ENCODE results near the gene EEFSEC. TPM values are rescaled to one million over a fixed set of nuclear protein-coding genes. Genes with fewer than 3 reads are reported as not detected.

EEFSEC gene
- total and polyA plus RNA-seq, 8 donors = 5.9 to 9.8 (median 7.4) TPM

GRCh38 chr3:128177865-128178264 is 24.6 kb downstream of the EEFSEC start:
- ATAC-seq = no peak
- FAIRE-seq = peak; percentile 9
- Histone ChIP-seq H3K27ac (no peak overlapping the region), H3K4me3 (no peak overlapping the region), H3K36me3 (no peaks in the 10 kb centered on the region), H3K9me3 (no peaks in the 10 kb centered on the region), H3K4me1 (no peaks in the 10 kb centered on the region), H3K27me3 (no peaks in the 10 kb centered on the region)
- WGBS, 2 donors = 89 to 95% methylated on average over 2 of the region's 2 CpGs
- DNase-seq = no peak
- intact Hi-C loops (cut with DNase I) = no loop called here
- TF ChIP-seq CTCF (IDR thresholded peaks at IDR 0.05) = no peak

GRCh38 chr3:128178782-128179483 is 25.7 kb downstream of the EEFSEC start:
- Histone ChIP-seq H3K36me3 (no peaks in the 10 kb centered on the region), H3K9me3 (no peaks in the 10 kb centered on the region), H3K27me3 (no peaks in the 10 kb centered on the region), H3K4me3 (no peak overlapping the region), H3K4me1 (no peaks in the 10 kb centered on the region), H3K27ac (no peak overlapping the region)
- no peak for DNase-seq
- WGBS, 2 donors = 65 to 66% methylated on average over 4 of the region's 4 CpGs
- intact Hi-C loops (cut with DNase I) = no loop called here
- no peak for ATAC-seq
- no peak for FAIRE-seq
- no peak for TF ChIP-seq CTCF (IDR thresholded peaks at IDR 0.05)

GRCh38 chr3:128179484-128179819 is 26.2 kb downstream of the EEFSEC start:
- FAIRE-seq = no peak
- H3K27ac ChIP-seq = no peak overlapping the region
- DNase-seq = no peak
- 75 to 84% methylated on average over 7 of the region's 7 CpGs for WGBS, 2 donors
- H3K4me3 ChIP-seq = no peak overlapping the region
- no peaks in the 10 kb centered on the region for H3K9me3 ChIP-seq
- ATAC-seq = no peak
- intact Hi-C loops (cut with DNase I) = no loop called here
- H3K27me3 ChIP-seq = no peaks in the 10 kb centered on the region
- H3K4me1 ChIP-seq = no peaks in the 10 kb centered on the region
- no peaks in the 10 kb centered on the region for H3K36me3 ChIP-seq
- no peak for TF ChIP-seq CTCF (IDR thresholded peaks at IDR 0.05)

GRCh38 chr3:128180436-128180835 is 27.2 kb downstream of the EEFSEC start:
- Histone ChIP-seq H3K36me3 (no peaks in the 10 kb centered on the region), H3K27me3 (no peaks in the 10 kb centered on the region), H3K4me1 (no peaks in the 10 kb centered on the region), H3K9me3 (no peaks in the 10 kb centered on the region), H3K27ac (no peak overlapping the region), H3K4me3 (no peak overlapping the region)
- 67 to 72% methylated on average over 2 of the region's 2 CpGs for WGBS, 2 donors
- intact Hi-C loops (cut with DNase I) = no loop called here
- no peak for TF ChIP-seq CTCF (IDR thresholded peaks at IDR 0.05)
- FAIRE-seq (no peak), DNase-seq (no peak), ATAC-seq (no peak)

- ATAC-seq = no peak
- no peak for DNase-seq
- H3K4me3 ChIP-seq = no peak overlapping the region
- TF ChIP-seq CTCF (IDR thresholded peaks at IDR 0.05) = no peak
- no peaks in the 10 kb centered on the region for H3K4me1 ChIP-seq
- intact Hi-C loops (cut with DNase I) = no loop called here
- no peaks in the 10 kb centered on the region for H3K36me3 ChIP-seq
- no peaks in the 10 kb centered on the region for H3K9me3 ChIP-seq
- no peak overlapping the region for H3K27ac ChIP-seq
- 94% methylated on average over 3 of the region's 3 CpGs for WGBS, 2 donors
- H3K27me3 ChIP-seq = no peaks in the 10 kb centered on the region
- no peak for FAIRE-seq
These were observed 27.6 kb downstream of the EEFSEC start for GRCh38 chr3:128180913-128181312.

All from pancreas (tissue), 10 donors.